SHP77 (cell line): Measurements from ENCODE around the gene ZNF133.

Experiments used
- DNase-seq, 2 experiments: peaks; one replicate each; lab custom pipeline; 2025; lab: John Stamatoyannopoulos, UW

Gene ZNF133

DNA sequence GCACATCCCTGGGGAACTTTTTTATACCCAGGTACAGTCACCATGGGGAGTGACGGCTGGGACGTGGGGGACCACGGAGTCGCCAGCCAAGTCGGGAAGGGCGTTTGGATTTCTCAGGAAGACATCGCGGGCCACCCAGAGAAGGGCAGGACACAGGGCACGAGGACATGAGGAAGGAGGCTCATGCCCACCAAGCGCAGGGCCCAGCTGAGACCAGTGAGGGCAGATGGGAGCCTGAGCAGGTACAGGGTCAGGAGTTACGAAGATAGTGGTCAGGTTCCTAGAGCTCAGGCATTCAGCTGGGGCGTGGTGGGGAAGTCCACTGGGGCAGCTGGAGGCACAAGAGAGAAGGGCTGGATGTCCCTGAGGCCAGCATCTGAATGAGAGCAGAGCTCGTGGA is 74.6 kb downstream of the ZNF133 start:
- DNase-seq = no peak

DNA sequence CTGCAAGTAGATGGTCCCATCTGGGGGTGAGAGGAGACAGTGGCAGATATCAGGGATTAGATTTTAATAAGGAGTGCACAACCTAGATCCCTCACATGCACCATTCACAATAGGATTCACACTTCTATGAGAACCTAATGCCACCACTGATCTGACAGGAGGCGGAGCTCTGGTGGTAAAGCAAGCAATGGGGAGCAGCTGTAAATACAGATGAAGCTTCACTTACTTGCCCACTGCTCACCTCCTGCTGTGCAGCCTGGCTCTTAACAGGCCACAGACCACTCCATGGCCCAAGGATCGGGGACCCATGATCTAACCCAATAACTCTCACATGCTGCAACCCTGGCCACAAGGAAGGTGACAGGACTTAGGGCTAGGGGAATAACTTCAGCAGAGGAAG is 75.4 kb downstream of the ZNF133 start:
- peak in 1 of 2 experiments; percentile 16 for DNase-seq

DNA sequence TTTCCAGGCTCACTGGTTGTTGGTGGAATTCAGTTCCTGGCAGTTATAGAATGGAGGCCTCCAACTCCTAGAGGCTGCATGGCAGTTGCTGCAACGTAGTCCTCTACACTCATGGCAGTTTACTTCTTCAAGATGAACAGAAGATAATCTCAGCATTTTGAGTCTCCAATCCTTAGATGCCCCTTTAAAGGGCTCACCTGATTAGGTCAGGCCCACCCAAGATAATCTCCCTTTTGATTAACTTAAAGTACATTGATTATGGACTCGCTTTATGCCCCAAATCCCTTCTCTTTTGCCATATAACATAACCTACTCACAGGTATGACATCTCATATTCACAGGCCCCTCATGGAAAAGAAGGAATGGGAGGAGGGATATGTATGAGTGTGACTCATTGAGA is 76.4 kb downstream of the ZNF133 start:
- DNase-seq = no peak
